ENCODE data around the gene SVBP.

SVBP gene

DNA sequence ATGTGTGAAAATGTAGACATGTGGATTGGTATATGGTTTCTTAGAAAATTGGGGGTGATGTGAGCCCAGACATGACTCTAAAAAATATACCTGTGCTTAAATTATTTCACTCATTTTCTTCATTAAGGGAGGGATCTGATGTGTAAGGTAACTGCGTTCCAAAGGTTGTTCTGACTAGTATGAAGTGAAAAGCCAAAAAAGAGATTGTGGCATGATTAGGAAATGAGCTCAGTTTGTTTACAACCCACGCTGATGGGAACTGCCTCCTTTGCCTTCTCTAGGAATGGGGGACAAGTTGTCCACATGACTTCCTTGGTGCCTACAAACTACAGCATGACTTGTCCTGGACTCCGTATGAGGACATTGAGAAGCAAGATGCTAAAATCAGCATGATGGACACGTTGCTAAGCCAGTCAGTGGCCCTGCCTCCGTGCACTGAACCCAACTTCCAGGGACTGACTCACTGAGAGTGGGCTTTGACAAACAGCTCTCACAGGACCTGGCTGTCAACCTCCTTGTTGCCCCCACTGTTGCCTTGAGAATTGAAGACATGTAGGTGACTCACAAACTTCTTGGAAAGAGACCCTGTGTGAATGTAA, 42.2 kb downstream of the SVBP start:
- POLR2A ChIA-PET: no interaction called here
- H3K4me3 ChIP-seq (ENCODE audit: low read depth, low read length): no peak overlapping the region
- TF ChIP-seq, protein P1, sequence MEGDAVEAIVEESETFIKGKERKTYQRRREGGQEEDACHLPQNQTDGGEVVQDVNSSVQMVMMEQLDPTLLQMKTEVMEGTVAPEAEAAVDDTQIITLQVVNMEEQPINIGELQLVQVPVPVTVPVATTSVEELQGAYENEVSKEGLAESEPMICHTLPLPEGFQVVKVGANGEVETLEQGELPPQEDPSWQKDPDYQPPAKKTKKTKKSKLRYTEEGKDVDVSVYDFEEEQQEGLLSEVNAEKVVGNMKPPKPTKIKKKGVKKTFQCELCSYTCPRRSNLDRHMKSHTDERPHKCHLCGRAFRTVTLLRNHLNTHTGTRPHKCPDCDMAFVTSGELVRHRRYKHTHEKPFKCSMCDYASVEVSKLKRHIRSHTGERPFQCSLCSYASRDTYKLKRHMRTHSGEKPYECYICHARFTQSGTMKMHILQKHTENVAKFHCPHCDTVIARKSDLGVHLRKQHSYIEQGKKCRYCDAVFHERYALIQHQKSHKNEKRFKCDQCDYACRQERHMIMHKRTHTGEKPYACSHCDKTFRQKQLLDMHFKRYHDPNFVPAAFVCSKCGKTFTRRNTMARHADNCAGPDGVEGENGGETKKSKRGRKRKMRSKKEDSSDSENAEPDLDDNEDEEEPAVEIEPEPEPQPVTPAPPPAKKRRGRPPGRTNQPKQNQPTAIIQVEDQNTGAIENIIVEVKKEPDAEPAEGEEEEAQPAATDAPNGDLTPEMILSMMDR (IDR thresholded peaks at IDR 0.05; ENCODE audit: insufficient read depth, low read length, missing control alignments): no peak
- CTCF ChIA-PET: interaction anchor here (1.4 to 6.9 kb wide), 4 partner anchors 8 to 299 kb away, joined by 3 to 59 read pairs (median 13); partner anchors contain the start of genes C1orf50 and P3H1
- no peak for DNase-seq (ENCODE audit: low read depth, low spot score)

- ChIA-PET CTCF (interaction anchor here (1.3 to 3.1 kb wide), 4 partner anchors 10 to 301 kb away, joined by 3 to 22 read pairs (median 4); no protein-coding TSS in a partner anchor), POLR2A (no interaction called here)
- no peak overlapping the region for H3K4me3 ChIP-seq (ENCODE audit: low read depth, low read length)
- DNase-seq (ENCODE audit: low read depth, low spot score): no peak
- TF ChIP-seq, protein P1 (IDR thresholded peaks at IDR 0.05; ENCODE audit: insufficient read depth, low read length, missing control alignments): no peak
Measured at GRCh38 chr1:42773420-42773819, 43.8 kb downstream of the SVBP start.

DNA sequence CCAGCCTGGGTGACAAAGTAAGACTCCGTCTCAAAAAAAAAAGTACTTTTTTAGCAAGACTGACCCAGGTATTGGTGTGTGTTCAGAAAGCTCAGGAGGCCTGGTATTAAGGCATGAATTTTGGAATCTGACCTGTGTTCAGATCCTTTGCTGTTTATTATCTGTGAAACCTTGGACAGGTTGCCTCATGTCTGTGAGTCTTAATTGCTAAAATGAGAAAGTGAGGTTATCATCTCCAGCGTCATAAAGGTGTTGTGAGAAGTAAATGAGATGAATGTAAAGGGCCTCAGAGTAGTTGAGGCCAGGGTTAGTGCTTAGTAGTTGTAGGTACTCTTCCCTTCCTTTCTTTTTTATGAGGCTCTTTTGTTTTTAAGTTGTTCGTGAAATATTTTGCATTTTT, 47.4 kb downstream of the SVBP start:
- CTCF ChIA-PET: interaction anchor here (4.7 kb wide), 1 partner anchor 9 kb away, joined by 59 read pairs; no protein-coding TSS in a partner anchor
- H3K4me3 ChIP-seq (ENCODE audit: low read depth, low read length): no peak overlapping the region
- DNase-seq (ENCODE audit: low read depth, low spot score): no peak
- POLR2A ChIA-PET: no interaction called here
- TF ChIP-seq, protein P1 (IDR thresholded peaks at IDR 0.05; ENCODE audit: insufficient read depth, low read length, missing control alignments): no peak

GRCh38 chr1:42768172-42768571, 49.0 kb downstream of the SVBP start:
- TF ChIP-seq, protein P1 (IDR thresholded peaks at IDR 0.05; ENCODE audit: insufficient read depth, low read length, missing control alignments): no peak
- DNase-seq (ENCODE audit: low read depth, low spot score): no peak
- POLR2A ChIA-PET: interaction anchor here (2.0 kb wide), 1 partner anchor 306 kb away, joined by 5 read pairs; no protein-coding TSS in a partner anchor
- H3K4me3 ChIP-seq (ENCODE audit: low read depth, low read length): peak overlapping the region; percentile 83
- CTCF ChIA-PET: interaction anchor here (4.2 to 4.7 kb wide), 3 partner anchors 10 to 305 kb away, joined by 16 to 59 read pairs (median 27); no protein-coding TSS in a partner anchor

DNA sequence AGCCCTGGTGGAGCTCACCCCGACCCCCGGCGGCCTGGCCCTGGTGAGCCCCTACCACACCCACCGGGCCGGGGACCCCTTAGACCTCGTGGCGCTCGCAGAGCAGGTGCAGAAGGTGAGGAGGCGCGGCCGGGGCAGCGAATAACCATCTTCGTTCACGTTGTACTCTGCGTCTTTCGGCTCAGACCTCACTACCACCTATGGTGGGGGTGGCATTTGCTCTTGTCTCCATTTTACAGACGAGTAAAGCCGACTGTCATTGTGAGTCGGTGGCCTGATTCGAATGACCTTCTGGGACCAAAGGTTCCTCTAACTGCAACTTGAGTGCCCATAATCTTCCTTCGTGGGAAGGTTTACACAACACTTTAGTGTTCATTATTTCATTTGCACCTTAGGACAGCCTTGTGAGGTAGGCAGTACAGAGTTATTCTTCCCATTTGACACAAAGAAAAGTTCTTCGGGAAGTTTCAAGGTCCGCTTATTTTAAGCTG, 49.6 kb downstream of the SVBP start:
- ChIA-PET POLR2A (interaction anchor here (0.6 to 2.0 kb wide), 7 partner anchors 10 to 596 kb away, joined by 3 to 9 read pairs (median 5); partner anchors contain the start of genes ERMAP, SVBP, TMEM269 and ZNF691), CTCF (interaction anchor here (0.8 to 4.7 kb wide), 4 partner anchors 10 to 305 kb away, joined by 4 to 59 read pairs (median 22); no protein-coding TSS in a partner anchor)
- H3K4me3 ChIP-seq (ENCODE audit: low read depth, low read length): peak overlapping the region; percentile 83
- DNase-seq (ENCODE audit: low read depth, low spot score): no peak
- TF ChIP-seq, protein P1 (IDR thresholded peaks at IDR 0.05; ENCODE audit: insufficient read depth, low read length, missing control alignments): no peak
